IPS DF 19.7 (cell line): ENCODE results near the gene FGD4.

Experiments
- DNase-seq: peaks from one replicate; pipeline ENCODE4 v3.0.0-alpha.2; 2013; ENCODE audit warnings: low read depth, low spot score

Gene FGD4

DNA sequence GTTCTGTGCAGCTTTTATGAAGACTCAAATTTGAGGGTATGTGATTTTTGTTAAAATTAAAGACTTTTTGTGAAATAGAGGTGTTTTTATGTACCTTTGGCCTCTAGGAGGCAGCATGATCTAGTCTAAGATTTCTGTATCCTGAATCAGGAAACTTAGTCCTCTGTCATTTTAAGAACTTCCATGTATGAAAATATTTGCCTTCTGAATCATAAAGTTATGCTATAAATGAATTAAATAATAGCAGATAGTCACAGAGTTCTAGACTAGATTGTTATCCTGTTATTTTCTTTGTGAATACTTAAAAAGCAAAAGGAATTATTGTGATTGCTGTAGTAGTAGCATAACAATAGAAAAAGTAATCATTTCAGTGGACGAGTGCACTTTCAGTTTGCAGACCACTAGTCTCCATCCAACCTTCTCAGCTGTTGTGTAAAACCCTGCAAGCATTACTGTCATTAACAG is 56.3 kb downstream of the FGD4 start:
- no peak for DNase-seq

GRCh38 chr12:32457251-32458025 is 58.1 kb downstream of the FGD4 start:
- no peak for DNase-seq

- no peak for DNase-seq
Observed at GRCh38 chr12:32460638-32461037, 61.3 kb downstream of the FGD4 start.

GRCh38 chr12:32462908-32463307 is 63.5 kb downstream of the FGD4 start:
- DNase-seq = no peak

- DNase-seq = no peak
Observed at GRCh38 chr12:32466187-32466586, 66.8 kb downstream of the FGD4 start.

DNA sequence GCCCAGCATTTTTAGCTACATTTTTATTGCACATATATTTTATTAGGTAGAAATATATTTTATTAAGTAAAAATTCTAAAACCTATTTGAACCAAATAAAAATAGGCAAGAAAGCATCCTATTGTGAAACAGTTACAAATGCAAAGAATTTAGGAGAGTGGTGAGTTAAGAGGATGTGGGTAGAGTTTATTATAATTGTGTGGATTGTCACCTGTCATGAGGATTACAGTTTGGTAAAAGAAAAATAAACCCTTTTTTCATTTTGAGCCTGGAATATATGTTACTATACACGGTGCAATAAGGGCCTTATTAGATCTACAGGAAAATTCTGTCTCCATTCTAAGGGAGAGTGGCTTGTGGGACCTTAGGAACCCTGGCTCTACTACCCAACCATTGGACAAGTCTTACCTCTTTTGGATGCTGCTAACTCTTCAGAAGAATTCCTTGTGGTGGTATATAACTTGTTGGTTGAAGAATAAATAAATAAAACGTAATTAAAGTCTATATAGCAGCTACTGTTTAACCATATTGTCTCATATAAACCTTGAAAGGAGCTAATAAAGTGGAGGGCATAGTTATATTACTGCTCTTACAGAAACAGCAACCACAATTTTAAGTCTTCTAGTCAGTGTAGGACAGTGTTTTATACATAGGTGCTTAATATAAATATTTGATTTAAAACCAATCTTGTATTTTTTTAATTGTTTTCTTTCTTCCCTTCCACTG is 67.8 kb downstream of the FGD4 start:
- DNase-seq = no peak

DNA sequence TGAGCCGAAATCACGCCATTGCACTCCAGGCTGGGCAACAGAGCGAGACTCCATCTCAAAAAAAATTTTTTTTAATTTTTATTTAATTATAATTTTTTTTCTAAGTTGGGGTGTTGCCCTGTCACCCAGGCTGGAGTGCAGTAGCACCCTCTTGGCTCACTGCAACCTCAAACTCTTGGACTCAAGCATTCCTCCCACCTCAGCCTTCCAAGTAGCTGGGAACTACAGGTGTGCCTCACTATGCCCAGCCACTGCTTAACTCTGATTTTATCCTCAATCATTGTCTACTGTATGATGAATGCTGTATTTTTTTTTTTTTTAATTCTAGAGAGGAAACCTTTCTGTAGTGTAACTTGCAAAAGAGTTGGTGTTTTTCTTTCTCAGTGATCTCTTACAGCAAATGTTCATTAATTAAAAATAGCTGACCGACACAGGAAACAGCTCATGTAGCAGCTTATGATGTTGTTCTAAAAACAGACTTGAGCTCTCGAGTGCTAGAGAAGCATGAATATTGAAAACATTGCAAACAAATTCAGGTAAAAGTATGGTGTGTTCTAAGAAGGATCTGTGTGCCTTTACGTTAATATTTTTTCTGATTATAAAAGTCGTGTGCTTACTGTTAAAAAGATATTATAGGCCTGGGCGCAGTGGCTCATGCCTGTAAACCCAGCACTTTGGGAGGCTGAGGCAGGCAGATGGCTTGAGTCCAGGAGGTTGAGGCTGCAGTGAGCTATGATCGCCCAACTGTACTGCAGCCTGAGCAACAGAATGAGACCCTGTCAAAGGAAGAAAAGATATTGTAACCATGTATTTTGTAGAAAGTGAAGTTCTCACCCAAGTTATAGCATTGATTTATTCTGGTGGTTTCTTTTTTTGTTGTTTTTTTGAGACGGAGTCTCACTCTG is 68.9 kb downstream of the FGD4 start:
- DNase-seq = no peak

DNA sequence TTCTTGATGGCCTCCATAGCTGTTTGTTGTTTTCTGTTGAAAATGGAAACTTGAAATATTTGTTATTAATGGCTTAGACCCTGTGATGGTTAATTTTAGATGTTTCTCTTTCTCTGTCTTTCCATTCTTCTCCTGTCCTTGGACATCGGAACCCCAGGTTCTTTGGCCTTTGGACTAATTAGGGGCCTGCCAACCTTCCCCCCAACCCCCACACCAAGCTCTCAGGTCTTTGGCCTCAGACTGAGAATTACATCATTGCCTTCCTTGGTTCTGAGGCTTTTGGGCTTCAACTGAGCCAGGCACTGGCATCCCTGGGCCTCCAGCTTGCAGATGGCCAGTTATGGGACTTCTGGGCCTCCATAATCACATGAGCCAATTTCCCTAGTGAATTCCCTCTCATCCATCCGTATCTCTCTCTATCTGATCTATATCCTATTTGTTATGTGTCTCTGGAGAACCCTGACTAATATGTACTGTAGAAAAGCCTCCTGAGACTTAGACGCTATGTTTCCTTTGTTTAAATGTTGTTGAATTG is 71.6 kb downstream of the FGD4 start:
- no peak for DNase-seq

DNA sequence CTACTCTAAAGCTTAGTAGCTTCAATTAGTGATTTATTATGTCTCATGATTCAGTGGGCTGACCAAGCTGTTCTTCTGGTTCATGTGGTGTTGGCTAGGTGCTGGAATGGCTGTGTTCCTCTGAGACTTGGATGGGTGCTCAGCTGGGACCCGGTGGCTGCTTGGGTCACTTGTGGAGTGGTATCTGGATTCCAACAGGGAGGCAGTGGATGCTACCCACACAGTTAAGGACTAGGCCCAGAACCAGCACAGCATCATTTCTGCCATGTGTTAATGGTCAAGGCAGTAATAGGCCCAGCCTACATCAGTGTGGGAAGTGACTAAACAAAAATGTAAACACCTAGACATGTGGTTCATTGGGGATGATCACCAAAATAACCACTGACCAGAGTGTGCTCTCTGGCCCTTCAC is 72.2 kb downstream of the FGD4 start:
- DNase-seq = no peak

GRCh38 chr12:32475724-32476123 is 76.4 kb downstream of the FGD4 start:
- no peak for DNase-seq

DNA sequence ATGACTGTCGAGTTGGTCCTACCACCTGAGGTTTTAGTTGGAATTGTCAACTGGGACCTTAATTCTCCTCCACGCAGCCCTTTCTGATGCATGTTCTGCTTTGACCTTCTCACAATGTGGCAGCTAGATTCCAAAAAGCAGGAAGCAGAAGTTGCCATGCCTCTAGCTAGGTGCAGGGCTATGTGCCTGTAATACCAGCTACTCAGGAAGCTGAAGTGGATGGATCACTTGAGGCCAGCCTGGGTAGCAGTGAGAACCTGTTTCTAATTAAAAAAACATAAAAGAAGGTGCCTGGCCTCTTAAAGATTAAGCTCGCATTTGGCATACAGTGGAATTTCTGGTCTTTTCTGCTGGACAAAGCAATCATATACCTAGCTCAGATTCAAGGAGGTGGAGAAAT is 77.1 kb downstream of the FGD4 start:
- DNase-seq = no peak

GRCh38 chr12:32477714-32478113 is 78.4 kb downstream of the FGD4 start:
- no peak for DNase-seq

DNA sequence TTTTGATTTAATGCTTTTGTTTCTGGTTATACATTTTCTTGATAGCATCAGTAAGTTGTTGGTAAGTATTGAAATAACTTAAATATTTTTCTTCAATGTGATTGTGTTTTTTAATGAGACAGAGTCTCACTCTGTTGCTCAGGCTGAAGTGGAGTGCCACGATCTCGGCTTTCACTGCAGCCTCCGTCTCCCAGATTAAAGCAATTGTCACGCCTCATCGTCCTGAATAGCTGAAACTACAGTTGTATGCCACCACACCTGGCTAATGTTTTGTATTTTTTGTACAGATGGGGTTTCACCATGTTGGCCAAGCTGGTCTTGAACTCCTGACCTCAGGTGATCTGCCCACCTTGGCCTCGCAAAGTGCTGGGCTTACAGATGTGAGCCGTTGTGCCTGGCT is 78.8 kb downstream of the FGD4 start:
- no peak for DNase-seq

DNA sequence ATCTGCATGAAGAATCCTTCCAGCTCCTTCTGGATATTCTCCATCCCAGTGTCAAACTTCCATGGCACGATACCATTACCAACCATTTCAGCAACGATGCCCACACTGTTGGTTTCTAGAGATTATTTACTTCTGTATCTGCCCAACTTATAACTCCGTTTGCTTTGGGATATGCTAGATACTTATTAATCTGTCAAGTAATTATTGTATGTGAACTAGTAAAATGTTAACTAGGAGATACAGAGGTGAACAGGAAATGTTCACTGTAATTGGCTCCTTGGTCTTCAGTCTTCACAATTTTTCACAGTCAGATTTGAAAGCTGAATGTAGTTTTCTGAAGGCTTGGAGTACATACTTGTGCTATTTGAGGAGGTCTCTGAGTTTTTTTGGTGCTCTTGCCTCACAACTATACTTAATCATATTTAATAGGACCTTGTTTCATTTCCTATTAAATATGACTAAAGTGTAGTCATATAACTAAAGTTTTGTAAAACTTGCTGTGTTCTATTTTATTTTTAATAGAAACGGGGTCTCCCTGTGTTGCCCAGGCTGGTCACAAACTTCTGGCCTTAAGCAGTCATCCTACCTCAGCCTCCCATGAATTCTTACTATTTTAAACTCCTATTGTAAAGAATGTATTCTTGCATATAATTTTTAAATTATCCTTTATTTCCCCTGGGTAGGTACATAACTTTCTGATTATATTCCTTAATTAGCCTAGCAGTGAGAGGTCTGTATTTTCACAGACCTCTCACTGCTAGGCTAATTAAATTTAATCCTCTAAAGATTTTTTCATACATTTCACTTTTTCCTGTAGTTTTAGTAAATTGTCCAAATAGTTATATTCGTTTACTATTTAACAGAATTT is 79.7 kb downstream of the FGD4 start:
- DNase-seq = no peak

- DNase-seq = no peak
Observed at GRCh38 chr12:32482226-32482625, 82.9 kb downstream of the FGD4 start.

DNA sequence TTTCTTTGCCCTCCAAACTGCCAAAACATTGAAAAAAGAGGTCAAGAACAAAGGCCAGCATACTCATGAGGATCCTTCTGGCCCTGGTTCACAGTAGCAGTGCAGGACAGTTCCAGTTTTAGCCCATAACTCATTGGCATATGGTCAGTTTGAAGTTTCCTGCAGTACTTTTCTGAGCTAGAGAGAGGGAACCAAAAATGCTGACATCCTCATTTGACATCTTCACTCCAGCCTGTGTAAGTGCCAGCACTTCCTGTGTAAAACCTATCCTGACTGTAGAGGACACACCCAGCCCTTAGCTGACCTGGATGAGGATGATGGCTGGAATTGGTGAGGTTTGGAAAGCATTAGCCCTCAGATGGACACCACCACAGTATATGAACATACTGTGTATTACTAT is 84.1 kb downstream of the FGD4 start:
- DNase-seq = no peak

DNA sequence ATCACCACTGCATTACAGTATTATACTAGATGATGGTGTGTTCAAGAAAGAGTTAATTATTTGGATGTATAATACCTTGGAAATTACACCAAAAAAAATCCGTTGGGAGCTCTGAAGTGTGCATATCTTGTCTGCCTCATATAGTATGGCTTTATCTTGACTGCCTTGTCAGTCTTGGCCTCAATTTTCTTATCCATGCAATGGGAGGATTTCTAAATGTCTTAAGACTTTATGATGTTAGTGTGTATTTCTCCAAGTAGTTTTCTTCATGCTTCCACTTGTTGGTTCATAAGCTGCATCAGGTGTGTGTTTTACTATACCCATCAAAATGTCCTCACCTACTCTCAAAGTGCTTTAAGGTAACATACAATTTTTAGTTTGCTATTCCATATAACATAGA is 84.6 kb downstream of the FGD4 start:
- DNase-seq = no peak

DNA sequence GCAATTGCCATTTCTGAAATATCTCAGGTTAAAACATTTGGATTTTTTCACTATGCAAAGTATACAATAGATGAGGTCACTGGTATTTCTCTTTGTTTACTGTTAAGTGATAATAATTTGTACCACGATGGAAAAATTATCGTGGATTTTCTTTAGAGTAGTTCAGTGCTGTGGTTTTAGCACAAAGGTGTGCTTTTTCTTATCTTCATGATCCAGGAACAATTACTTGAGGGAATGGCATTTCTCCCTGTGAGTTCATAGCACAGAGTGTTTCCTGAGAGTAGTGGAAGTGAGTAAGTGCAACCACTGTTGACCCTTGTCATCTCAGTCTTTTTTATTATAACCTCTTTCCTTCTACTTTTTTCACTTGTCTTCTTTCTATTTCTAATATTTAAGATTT is 86.8 kb downstream of the FGD4 start:
- DNase-seq = no peak

DNA sequence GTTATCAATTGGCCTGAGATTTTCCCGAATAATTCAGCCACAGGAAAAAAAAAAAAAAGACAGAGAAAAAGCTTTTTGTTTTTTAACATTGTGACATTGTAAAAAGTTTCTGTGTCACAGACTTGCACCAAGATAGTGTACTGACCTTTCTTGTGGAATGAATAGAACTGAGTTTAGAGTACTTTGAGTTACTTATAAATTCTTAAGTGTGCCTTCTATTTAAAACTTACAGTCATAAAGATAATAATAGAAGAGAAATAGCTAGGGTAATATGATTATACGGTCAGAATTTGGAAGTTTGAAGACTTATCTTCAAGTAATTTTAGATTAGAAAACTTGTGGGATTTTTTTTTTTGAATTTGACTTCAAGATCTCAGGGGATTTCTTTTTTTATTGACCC is 88.8 kb downstream of the FGD4 start:
- no peak for DNase-seq

GRCh38 chr12:32489070-32489469 is 89.7 kb downstream of the FGD4 start:
- DNase-seq = no peak

GRCh38 chr12:32490801-32491200 is 91.4 kb downstream of the FGD4 start:
- DNase-seq = no peak
